DMS53 (cell line): ENCODE measurements around the gene ZNF91.
"Not testable (repeated sequence)": the region's sequence is repeated elsewhere in the genome, so short reads cannot be mapped to it uniquely, and the experiment has no call there.

Source experiments
- DNase-seq: peaks from one replicate; lab custom pipeline; 2025; lab: John Stamatoyannopoulos, UW

The ZNF91 gene

DNA sequence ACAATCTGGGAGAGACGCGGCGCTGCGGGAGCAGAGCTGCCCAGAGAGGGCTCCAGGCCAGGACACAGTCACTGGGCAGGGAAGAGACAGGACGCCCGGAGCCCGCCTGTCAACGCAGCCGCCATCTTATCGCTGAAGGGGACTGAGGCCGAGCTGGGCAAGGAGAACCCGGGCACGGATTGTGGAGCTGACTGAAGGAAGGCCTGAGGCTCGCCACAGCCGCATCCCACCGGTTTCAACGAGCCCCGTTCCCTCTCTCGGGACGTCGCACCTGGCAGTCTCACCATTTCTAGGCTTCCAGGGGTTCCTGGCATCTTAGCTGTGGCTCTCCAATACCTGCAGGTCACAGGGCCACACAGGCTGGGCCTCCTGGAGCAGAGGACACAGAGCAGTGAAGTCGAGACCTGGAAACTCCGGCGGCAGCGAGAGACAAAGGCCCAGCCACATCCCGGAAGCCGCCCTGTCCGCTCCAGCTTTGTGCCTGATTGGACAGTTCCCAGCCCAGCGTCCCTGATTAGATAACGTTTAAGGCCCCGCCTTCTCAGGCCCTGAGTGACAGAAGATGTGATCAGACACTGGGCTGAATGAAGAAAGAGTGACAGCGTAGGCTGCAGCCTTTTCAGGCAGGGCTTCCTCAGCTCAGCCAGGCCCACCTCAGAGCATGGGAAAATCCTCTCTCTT lies at the start of gene ZNF91:
Gene ZNF91 (minus strand): TSS at position 431 of the 681 bp plus-strand sequence. CDS start 117 bp downstream, at position 314.
- peak; percentile 97 for DNase-seq

DNA sequence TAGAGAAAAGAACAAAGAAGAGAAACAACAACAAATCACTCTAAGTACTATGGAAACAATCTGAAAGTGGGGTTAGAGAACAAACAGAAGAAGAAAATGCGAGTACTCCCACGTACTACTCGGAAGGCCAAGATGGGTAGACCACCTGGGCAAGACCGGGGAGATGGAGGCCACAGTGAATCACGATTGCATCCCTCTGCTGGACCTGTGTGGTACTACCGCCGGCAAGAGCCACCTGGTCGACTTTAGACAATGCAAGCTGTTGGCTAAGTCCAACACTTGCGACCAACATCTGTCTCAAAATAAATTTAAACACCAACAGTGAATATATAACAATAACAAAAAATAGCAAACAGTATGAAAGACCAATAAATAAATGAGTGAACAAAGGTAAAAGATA lies 45.5 kb upstream of the ZNF91 start:
- DNase-seq = peak; percentile 70

DNA sequence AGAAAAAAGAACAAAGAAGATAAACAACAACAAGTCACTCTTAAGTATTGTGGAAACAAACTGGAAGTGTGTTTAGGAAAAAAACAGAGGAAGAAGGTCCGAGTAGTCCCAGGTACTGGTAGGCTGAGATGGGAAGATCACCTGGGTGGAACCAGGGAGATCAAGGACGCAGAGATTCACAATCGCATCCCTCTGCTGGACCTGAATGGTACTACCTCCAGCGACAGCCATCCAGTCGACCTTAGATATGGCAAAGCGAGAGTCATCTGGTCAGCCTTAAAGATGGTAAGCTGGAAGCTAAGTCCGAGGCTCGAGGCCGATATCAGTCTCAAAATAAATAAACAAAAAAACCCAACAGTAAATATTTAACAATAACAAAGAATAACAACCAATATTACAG lies 44.9 kb upstream of the ZNF91 start:
- DNase-seq = peak; percentile 72

DNA sequence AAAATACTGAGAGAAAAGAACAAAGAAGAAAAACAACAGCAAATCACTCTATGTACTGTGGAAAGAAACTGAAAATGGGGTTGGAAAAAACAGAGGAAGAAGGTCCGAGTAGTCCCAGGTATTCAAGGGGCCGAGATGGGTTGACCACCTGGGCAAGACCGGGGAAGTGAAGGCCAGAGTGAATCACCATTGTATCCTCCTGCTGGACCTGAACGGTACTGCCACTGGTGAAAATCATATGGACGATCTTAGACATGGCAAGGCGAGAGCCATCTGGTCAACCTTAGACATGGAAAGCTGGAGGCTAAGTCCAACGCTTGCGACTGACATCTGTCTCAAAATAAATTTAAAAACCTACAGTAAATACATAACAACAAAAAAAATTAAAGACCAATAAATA lies 44.4 kb upstream of the ZNF91 start:
- peak; percentile 53 for DNase-seq

DNA sequence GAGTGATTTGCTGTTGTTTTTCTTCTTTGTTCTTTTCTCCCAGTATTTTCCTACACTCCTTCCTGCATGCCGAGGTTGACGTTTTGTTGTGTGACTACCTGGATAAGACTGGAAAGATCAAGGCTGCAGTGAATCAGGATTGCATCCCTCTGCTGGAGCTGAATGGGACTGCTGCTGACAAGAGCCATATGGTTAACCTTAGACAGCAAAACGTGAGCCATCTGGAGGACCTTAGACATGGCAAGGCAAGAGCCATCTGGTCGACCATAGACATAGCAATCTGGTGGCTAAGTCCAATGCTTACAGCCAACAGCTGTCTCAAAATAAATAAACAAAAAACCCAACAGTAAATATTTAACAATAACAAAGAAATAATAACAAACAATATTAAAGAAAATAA lies 42.6 kb upstream of the ZNF91 start:
- peak; percentile 75 for DNase-seq

DNA sequence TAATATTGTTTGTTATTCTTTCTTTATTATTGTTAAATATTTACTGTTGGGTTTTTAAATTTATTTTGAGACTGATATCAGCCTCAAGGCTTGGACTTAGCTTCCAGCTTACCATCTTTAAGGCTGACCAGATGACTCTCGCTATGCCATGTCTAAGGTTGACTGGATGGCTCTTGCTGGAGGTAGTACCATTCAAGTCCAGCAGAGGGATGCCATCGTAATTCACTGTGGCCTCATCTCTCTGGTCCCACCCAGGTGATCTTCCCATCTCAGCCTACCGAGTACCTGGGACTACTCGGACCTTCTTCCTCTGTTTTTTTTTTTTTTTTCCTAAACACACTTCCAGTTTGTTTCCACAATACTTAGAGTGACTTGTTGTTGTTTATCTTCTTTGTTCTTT lies 41.7 kb upstream of the ZNF91 start:
- peak; percentile 75 for DNase-seq

DNA sequence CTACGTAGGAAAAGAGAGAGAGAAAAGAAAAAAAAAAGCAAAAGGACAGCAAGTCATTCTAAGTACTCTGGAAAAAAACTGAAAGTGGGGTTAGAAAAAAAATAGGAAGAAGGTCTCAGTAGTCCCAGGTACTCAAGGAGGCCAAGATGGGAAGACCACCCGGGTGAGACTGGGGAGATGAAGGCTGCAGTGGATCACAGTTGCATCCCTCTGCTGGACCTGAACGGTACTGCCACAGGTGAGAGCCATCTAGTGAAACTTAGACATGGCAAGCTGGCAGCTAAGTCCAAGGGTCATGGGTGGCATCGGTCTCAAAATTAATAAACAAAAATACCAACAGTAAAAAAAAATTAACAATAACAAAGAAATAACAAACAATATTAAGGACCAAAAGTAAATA lies 41.0 kb upstream of the ZNF91 start:
- DNase-seq = peak; percentile 51

DNA sequence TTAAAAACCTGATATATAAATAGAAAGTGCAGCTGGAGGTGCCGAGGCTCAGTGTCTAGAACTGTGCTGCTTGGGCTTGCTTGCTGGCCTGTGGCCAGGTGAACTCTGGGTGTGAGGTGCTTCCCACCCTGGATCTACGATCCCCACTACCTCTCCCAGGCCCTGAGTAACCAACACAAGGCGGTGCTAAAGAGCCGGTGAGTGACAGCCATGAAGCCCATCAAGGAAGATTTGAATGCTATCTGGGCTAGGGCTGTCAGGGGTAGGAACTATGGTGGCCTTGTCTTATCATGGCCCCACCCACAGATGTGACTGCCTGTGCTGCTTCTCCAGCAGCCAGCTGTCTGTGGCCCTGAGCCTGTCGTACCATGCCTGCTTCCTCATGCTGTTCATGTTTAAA lies 25.6 kb upstream of the ZNF91 start:
- no peak for DNase-seq

DNA sequence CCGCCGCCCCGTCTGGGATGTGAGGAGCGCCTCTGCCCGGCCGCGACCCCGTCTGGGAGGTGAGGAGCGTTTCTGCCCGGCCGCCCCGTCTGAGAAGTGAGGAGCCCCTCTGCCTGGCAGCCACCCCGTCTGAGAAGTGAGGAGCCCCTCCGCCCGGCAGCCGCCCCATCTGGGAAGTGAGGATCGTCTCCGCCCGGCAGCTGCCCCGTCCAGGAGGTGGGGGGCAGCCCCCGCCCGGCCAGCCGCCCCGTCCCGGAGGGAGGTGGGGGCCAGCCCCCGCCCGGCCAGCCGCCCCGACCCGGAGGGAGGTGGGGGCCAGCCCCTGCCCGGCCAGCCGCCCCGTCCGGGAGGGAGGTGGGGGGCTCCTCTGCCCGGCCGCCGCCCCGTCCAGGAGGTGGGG lies 24.0 kb upstream of the ZNF91 start:
- not testable (repeated sequence) for DNase-seq

DNA sequence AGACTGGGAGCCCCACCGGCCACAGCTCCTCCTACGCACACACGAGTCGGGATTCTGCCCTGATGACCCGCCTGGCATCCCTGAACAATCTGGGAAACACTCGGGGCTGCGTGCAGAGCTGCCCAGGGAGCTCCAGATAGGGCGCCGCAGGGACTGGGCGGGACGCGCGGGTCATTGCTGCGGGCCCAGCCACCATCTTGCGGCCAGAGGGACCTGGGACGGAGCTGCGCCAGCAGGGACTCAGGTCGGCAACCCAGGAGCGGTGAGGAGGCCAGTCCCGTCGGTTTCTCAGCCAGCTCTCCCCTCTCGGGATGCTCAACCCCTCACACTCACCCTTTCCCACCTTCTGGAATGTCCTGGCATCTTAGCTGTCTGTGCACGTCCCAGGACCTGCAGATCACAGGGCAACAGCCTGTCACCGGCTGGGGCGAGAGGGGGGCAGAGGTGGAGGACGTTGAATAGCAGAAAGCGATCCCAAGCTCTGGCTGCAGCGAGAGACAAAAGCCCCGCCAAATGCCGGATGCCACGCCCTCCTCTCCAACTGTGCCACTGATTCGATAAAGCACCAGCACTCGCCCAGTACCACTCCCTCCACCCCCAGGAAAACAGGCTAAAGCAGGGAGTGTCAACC lies 20.4 kb upstream of the ZNF91 start:
- DNase-seq = peak; percentile 70

DNA sequence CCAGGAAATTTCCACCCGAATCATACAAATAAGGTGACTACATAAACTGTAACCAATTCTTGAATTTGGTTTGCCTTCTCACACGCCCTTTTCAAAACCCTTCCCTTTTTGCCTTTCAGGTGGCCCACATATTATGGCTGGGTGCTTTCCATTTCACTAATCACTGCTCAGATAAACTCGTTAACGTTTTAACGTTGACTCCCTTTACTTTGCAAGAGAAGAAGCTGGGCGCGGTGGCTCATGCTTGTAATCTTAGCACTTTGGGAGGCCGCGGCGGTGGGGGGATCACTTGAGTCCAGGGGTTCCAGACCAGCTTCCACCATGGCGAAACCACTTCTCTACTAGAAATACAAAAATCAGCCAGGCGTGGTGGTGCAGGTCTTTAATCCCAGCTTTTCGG lies 19.8 kb upstream of the ZNF91 start:
- DNase-seq = peak; percentile 14

DNA sequence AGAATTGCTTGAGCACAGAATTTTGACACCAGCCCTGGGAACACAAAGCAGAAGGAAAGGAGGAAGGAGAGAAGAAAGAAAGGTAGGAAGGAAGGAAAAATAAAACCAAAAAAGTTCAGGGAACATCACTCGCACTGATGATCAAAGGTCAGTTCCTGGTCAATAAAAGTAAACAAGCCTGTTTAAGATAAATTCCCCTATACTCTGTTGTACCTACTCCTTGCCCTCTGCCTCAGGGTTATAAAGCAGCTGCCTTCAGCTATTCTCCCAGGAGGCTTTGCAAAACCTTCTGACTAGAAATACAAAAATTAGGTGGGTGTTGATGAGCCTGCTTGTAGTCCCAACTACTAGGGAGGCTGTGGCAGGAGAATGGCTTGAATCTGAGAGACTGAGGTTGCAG lies 14.9 kb upstream of the ZNF91 start:
- peak; percentile 37 for DNase-seq

DNA sequence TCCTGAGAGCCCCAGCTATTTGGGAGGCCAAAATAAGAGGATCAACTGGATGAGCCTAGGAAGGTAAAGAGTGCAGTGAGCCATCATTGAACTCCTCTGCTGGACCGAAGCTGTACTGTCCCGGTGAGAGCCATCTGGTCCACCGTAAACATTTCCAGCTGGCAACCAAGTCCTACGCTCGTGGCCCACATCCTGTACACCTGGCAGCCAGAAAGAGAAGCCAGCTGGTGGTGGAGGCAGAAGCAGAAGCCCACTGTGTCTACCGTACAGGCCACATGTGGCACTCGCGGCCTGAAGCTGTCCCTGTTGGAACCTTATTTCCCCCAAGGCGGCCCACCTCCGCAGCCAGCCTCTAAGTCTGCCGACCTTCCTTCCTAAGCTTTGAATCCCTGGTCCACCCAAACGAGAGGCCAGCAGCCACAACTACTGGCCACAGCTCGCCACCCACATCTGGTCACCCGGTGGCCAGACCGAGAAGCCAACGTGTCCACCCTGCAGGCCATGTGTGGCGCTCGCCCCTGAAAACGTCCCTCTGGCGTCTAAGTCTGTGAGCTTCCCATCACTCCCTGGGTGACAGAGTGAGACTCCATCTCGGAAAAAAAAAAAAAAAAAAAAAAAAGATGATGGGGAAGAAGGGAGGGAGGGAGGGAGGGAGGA lies 14.2 kb upstream of the ZNF91 start:
- peak; percentile 87 for DNase-seq

DNA sequence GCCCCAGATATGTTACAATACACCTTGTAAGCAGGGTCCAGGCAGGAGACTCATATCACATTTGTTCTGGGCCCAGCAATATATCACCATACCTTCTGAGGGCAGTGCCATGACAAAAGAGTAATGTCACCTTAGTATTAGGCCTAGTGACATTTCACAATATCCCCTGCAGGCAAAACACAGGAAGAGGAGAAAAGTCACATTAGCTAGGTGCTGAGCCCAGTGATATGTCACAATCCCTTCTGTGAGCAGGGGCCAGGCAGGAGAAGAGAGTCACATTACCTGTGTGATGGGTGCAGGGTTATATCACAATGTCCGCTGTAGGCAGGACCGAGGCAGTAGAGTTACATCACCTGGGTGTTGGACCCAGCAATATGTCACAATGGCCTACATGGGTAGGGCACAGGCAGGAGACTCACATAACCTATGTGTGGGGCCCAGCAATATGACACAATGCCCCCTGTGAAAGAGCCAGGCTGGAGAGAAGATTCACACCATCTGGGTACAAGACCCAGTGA lies 12.4 kb upstream of the ZNF91 start:
- no peak for DNase-seq

DNA sequence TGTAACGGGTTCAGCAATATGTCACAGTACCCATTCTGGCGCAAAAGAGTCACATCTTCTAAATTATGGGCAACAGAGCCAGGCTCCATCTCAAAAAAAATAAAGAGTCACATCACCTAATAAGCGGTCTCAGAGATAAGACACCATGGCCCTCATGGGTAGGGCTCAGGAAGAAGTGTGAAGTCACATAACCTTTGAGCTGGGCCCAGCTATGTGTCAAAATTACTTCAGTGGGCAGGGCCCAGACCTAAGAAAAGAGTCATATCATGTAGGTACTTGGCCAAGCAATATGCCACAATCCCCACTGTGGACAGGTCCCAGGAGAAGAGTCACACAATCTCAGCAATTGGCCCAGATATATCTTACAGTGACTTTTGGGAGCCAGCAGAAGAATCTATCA lies 11.4 kb upstream of the ZNF91 start:
- DNase-seq = no peak

DNA sequence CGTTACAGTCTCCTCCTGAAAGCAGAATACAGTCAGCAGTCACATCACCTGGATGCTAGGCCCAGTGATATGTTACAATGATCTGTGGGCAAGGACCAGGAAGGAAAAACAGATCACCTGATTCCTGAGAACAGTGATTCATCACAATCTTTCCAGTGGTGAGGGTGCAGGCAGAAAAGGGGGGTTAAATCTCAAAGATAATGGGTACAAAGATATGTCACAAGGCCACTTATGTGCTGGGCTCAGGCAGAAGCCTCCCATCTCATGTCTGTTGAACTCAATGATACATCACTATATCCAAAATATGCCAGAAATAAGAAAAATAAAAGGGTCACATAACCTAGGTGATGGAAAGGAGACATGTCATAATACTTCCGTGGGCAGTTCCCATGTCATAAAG lies 10.8 kb upstream of the ZNF91 start:
- no peak for DNase-seq

DNA sequence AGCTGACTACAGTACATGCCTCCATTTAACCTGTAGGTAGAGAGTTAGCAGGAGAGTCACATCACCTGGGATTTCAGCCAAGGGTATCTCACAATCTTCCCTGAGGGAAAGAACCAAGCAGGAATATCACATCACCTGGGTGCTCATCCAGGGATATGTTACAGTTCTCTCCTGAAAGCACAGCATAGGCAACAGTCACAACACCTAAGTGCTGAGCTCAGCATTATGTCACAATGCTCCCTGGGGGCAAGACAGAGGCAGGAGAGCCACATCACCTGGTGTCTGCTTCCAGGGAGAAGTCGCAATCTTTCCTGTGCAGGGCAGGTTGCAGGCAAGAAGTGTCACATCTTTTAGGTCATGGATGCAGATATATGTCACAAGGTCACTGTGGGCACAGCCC lies 9.4 kb upstream of the ZNF91 start:
- no peak for DNase-seq

DNA sequence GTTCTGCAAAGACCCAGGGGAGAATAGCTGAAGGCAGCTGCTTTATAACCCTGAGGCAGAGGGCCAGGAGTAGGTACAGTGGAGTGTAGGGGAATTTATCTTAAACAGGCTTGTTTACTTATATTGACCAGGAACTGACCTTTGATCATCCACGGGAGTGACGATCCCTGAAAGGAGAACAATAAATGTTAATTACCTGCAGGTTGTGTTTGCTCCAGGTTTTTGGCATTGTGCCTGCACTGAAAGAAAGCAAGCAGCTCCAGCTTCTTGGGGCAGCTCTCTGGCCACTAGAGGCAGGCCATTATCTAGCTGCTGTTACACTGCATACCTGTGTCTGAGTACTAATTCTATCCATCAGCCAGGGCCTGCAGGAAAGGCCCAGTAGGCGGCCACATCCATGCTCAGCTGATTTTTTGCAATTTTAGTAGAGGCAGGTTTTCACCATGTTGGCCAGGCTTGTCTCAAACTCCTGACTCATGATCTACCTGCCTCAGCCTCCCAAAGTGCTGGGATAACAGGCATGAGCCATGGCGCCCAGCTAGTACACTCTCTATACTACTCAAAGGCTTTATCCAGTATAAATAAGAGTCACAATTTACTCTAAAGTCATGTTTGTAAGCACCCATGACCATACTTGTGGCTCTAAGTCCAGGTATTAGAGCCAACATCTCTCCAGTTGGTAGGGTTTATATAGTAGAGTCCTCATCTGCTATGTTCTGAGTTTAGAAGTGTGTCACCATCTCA lies 8.5 kb upstream of the ZNF91 start:
- peak; percentile 81 for DNase-seq

DNA sequence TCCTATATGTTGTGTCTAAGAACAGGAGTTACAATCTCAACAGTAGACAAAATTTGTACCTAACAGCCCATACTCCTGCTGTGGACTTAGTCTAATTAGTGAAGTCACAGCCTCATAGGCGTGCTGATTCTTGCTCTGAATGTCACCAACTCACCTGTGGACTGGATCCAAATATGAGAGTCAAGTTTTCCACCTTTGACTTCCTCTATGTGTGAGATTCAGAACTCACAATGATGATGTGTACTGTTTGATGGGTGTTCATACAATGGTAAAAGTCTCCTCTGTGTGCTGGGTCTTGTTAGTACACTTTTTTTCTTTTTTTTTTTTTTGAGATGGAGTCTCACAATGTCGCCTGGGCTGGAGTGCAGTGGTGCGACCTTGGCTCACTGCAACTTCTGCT lies 7.8 kb upstream of the ZNF91 start:
- DNase-seq = no peak

DNA sequence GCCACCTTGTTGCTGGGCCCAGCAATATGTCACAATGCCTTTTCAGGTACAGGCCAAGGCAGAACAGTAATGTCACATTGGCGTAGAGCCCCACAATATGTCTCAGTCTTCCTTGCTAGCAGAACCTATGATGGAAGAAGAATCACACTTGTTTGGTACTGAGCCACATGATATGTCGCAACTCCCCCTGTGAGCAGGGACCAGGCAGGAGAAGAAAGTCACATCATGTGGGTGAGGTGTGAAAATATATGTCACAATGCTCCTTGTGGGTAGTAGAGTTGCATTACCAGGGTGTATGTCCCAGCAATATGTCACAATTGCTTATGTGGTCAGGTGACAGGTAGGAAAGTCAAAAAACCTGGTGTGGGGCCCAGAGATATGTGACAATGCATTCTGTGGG lies 7.1 kb upstream of the ZNF91 start:
- DNase-seq = no peak

DNA sequence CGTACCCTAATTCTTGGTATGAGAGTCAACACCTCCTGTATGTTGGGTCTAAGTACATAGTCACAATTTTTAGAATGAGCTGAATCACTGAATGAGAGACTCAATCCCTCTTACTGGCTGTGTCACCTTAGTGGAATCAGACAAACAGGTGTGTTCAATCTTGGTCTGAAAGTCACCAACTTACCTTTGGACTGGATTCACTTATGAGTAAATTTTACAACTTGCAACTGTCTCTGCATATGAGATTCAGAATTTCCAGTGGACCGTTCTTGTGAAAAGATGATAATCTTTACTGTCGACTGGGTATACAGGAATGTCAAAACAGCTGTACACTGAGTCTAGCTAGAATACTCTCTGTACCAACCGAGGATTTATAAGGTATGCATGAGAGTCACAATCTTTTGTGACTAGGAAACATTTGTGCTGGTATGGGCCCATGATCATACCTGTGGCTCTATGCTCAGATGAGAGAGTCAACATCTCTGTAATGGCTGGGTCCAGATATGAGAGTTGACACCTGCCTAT lies 5.9 kb upstream of the ZNF91 start:
- peak; percentile 49 for DNase-seq

DNA sequence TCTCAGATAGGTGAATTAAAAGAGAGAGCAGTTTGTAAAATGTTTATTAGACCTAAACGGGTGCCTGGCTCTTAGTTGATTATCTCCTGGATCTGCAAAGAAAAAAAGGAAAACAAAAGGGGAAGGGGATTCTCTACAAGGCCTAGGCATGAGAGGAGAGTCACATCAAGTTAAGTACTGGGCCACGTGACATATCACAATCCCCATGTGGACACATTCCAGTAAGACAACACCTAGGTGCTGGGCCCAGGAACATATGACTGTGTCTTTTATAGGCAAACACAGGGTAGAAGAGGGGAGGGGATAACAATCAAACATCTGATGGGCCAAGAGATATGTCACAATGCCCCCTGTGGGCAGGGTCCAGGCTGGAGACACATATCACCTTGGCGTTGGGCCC lies 4.2 kb upstream of the ZNF91 start:
- DNase-seq = no peak
